Stimulated activated CD8-positive, alpha-beta memory T cell treated with anti-CD3 and anti-CD28 coated beads, Interleukin-12 subunit alpha, Interleukin-12 subunit beta, amount 100 ng/mL, for 4 hours (primary cell): ENCODE measurements around the gene NECTIN4.
"Not testable (repeated sequence)": the region's sequence is repeated elsewhere in the genome, so short reads cannot be mapped to it uniquely, and the experiment has no call there.

ENCODE experiments used
- DNase-seq: peaks from one replicate; pipeline ENCODE4 v3.0.0-alpha.2; 2020; ENCODE audit warnings: low read depth

The NECTIN4 gene

DNA sequence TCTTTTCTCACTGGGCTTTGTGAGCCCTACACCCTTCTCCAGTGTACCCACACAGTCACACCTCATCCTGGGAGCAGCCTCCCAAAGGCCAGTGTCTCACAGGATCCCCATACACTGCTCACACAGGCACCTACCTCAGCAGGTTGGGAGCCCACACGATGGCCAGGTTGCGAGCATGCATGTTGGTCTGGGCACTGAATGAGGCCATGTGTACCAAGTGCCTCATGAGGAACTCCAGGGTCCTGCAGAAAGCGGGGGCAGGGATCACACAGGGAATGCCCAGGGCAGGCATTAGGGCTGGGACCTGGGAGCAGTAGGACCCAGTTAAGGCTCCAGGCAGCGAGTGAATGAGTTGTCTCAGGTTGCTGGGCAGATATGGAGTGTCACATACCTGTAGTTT, 35.1 kb downstream of the NECTIN4 start:
- no peak for DNase-seq

DNA sequence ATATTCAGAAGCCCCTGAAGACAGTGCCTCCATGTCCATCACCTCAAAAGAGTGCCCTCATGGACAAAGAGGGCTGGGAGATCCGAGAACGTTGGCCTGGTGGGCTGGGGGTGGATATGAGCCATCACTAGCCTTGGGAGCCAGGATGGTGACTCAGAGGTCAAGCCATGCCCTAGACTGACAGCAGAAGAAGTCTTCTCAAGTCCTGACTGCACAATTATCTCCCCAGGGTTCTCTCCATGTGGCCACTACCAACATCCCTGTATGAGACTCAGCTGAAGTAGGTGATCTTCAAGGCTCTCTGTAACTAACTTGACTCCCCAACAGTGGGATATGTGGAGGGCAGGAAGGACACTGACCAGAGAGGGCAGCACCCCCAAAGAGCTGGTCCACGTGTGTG, 36.5 kb downstream of the NECTIN4 start:
- no peak for DNase-seq

GRCh38 chr1:161051219-161051618, 38.1 kb downstream of the NECTIN4 start:
- no peak for DNase-seq

- no peak for DNase-seq
Measured at GRCh38 chr1:161048949-161049722, 40.2 kb downstream of the NECTIN4 start.

DNA sequence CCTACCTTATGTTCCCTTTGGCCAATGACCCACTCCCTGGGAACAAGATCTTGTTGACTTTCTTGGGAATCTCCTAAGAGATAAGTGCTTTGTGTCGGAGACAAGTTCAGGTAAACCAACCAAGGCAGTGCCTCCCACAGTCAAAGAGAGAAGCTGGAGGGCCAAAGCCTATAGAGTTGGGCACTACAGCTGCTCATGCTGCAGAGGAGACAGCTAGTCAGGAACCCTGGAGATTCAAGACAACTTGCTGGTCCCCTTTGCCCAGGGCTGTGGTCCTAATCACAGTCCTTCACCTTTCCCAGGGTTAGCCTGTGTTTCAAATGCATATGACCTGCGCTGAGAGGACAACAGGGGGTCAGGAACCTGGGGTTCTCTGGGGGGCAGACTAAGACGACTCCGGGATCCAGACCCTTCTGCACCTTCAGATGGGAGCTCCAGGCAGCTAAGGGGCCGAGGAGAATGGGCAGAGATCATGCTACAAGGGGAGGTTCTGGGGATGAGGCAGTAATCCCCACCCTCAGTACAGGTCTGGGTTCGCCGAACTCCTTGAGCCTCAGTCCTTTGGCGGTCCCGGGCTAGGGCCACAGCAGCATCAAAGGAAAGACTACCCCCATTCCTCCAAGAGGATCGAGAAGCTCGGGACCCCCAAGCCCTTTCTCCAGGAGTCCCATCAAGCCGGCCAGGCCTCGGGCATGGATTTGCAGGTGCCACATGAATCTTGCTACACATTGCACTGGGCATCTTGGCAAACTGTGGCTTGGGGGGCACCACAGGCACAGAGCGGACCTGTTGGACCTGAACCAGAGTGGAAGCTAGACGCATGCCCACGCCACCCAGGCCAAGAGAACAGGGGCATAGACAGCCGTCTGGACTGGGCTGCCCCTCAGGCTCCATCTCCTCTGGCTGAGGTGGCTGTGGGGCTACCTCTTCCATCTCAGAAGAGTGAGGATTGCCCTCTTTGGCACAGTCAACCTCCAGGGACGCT, 41.6 kb downstream of the NECTIN4 start:
- DNase-seq = no peak

DNA sequence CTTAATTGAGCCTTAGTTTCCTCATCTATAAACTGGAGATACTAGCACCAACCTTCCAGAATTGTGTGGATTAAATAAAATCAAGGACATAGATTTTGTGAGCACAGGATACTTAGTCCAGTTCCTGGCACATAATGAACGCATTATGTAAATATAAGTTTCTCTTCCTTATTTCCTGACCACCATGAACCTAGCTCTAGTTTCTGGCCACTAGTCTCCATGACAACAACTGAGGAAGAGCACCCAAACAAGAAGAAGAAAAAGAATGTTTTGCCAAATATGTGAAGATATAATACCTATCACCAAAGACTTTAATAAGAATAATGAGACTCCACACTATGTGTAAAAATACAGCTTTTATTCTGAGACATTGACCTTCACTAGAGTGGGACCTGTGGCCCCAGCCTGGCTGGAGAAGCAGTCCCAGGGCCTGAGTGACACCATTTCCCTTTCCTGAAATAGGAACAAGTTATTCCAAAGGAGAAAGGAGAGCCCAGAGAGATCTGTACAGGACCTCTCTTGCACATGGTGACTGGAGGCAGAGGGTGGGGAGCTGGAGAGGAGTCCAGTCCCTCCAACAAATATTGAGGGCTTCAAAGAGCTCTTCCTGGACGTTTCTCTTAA, 42.6 kb downstream of the NECTIN4 start:
- no peak for DNase-seq

GRCh38 chr1:161045736-161046604, 43.4 kb downstream of the NECTIN4 start, which contains the start of gene USF1:
Gene USF1 (minus strand): TSS chr1:161045977. CDS start chr1:161043275, 2,702 bp downstream.
- peak; percentile 84 for DNase-seq

- DNase-seq = peak; percentile 29
Measured at GRCh38 chr1:161044908-161045735, 44.2 kb downstream of the NECTIN4 start.

- DNase-seq = no peak
Measured at GRCh38 chr1:161044535-161044907, 44.8 kb downstream of the NECTIN4 start.

- no peak for DNase-seq
Measured at GRCh38 chr1:161039546-161039945, 49.8 kb downstream of the NECTIN4 start.

DNA sequence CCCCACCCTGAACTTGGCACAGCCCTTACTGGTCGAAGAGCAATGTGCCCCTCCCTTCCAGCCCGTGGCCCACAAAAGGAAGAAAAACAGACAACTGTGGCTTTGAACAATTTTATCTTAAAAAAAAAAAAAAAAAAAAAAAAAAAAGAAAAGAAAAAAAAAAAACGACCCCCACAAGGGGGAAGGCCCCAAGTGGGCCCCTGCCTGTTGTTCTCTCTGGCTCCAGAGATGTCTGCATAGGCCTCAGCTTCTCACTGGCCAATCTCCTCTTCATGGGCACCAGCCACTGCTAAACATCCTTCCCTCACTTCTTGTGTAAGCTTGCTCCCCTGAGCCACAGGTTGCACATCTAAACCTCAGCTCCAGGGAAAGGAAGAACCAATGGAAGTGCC, 50.2 kb downstream of the NECTIN4 start:
- no peak for DNase-seq

GRCh38 chr1:161038523-161039153, 50.7 kb downstream of the NECTIN4 start, which contains the start of gene TSTD1:
Gene TSTD1 (minus strand): TSS chr1:161038964. CDS start chr1:161038889, 75 bp downstream.
- DNase-seq = peak; percentile 79

DNA sequence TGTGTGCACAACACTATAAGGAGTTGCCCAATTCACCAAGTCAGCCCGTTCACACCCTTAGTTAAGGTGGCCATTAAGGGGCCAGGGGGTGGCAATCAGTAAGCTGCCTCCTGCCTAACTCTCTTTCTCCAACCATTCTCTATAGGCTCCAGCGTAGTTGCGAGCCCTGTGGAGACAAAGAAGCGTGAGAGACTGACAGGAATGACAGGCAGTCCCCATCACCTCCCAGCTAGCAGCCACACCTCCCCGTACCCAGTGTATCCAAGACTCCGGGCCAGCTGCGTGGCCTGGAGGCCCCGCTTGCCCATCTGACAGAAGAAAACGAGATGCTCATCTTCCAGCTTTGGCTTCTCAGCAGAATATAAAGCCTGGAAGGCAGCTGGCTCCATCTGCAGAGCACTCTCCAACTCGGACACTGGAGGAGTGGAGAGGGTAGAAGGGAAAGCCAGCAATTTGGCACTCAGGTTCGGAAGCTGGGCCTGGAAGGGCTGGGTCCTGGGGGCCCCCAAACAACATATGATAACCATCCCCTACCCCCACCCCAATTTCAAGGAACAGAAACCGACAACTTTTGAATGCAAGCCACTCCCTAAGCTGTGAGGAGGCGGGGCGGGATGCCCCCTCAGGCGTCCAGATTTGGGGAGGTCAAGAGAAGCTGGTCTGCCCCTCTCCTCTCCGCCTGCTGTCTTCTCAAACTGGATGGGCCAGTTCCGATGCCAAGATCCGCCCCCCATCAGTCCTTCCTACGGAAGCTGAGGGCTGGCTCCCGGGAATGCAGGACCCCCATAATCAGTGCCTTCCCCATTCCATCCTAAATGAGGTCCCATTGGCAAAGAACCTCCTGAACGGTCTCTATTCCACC, 51.5 kb downstream of the NECTIN4 start:
- DNase-seq = no peak

- DNase-seq = no peak
Measured at GRCh38 chr1:161033751-161034150, 55.6 kb downstream of the NECTIN4 start.

- no peak for DNase-seq
Measured at GRCh38 chr1:161032409-161032808, 56.9 kb downstream of the NECTIN4 start.

DNA sequence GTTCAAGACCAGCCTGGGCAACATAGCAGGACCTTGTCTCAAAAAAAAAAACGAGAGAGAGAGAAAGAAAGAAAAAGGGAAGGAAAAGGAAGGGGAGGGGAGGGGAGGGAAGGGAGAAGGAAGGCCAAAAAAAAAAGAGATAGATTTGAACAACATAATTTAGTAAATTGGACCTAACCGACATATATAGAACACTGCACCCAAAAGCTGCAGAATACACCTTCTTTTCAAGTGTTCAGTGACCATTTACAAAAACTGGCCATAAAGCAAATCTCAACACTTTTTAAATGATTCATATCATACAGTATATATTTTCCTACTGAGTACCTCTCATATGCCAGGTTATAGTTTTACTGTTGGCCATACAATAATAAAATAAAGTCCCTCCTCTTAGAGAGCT, 57.5 kb downstream of the NECTIN4 start:
- no peak for DNase-seq

GRCh38 chr1:161029466-161029865, 59.9 kb downstream of the NECTIN4 start:
- DNase-seq = not testable (repeated sequence)

- not testable (repeated sequence) for DNase-seq
Measured at GRCh38 chr1:161026954-161027353, 62.4 kb downstream of the NECTIN4 start.

DNA sequence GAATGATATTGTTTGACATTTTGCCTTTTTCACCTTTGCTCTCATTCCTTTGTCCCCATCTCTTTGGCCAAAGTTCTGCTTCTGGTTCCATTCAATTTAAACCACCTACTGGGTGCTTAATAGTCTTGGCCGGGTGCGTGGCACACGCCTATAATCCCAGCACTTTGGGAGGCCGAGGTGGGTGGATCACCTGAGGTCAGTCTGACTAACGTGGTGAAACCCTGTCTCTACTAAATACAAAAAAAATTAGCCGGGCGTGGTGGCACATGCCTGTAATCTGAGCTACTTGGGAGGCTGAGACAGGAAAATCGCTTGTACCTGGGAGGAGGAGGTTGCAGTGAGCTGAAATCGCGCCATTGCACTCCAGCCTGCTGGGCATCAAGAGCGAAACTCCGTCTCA, 66.9 kb downstream of the NECTIN4 start:
- not testable (repeated sequence) for DNase-seq
